Neural cell (in vitro differentiated cells): ENCODE results near the gene AFF3. TPM values are rescaled to one million over a fixed set of nuclear protein-coding genes. Genes with fewer than 3 reads are reported as not detected.

ENCODE experiments used
- H2AFZ ChIP-seq: fragments of 200-600, 300-800 bp; sonication (generic), shearing (Covaris generic); 2 replicates; pipeline ENCODE4 v1.6.0; 2014; ENCODE audit warnings: low read depth, mild to moderate bottlenecking, antibody characterized with exemption, low read length, moderate library complexity
- H3F3A ChIP-seq: fragments of 200-600 bp; shearing (Covaris generic); 2 replicates; pipeline ENCODE4 v1.6.1; 2016; ENCODE audit warnings: mild to moderate bottlenecking, moderate library complexity, mixed read lengths, antibody characterized with exemption, low read length; ENCODE audit not compliant: insufficient read depth, poor library complexity, severe bottlenecking
- H3K27ac ChIP-seq: fragments of 200-600, 300-800 bp; sonication (generic), shearing (Covaris generic); 2 replicates; pipeline ENCODE4 v1.5.1; 2014; ENCODE audit warnings: mild to moderate bottlenecking, low read length, moderate library complexity
- H3K27me3 ChIP-seq: fragments of 300-800, 200-600 bp; sonication (generic), shearing (Covaris generic); 2 replicates; pipeline ENCODE4 v1.6.0; 2014; ENCODE audit warnings: mild to moderate bottlenecking, low read depth, low read length, moderate library complexity; ENCODE audit not compliant: insufficient read depth
- H3K36me3 ChIP-seq: fragments of 300-800, 200-600 bp; sonication (generic), shearing (Covaris generic); 2 replicates; pipeline ENCODE4 v1.5.1; 2014; ENCODE audit warnings: mild to moderate bottlenecking, antibody characterized with exemption, low read length, moderate library complexity; ENCODE audit not compliant: insufficient read depth
- H3K4me2 ChIP-seq: fragments of 300-800, 200-600 bp; sonication (generic), shearing (Covaris generic); 2 replicates; pipeline ENCODE4 v1.6.0; 2014; ENCODE audit warnings: mild to moderate bottlenecking, low read length
- H3K4me3 ChIP-seq: fragments of 300-800, 200-600 bp; sonication (generic), shearing (Covaris generic); 2 replicates; pipeline ENCODE4 v1.5.1; 2014; ENCODE audit warnings: mild to moderate bottlenecking, low read length, moderate library complexity
- H3K79me2 ChIP-seq: fragments of 200-600 bp; shearing (Covaris generic); replicated peaks from 2 replicates; pipeline ENCODE4 v1.6.0; 2014; ENCODE audit warnings: mild to moderate bottlenecking, low read length, moderate library complexity; ENCODE audit not compliant: insufficient read depth
- H3K9ac ChIP-seq: fragments of 300-800, 200-600 bp; sonication (generic), shearing (Covaris generic); 2 replicates; pipeline ENCODE4 v1.6.1; 2016; ENCODE audit warnings: mild to moderate bottlenecking, low read length, mixed read lengths
- H3K9me2 ChIP-seq: fragments of 200-600 bp; shearing (Covaris generic); 2 replicates; pipeline ENCODE4 v1.6.1; 2016; ENCODE audit warnings: mild to moderate bottlenecking, low read length, mixed read lengths; ENCODE audit not compliant: insufficient read depth
- H3K9me3 ChIP-seq: fragments of 200-600, 300-800 bp; sonication (generic), shearing (Covaris generic); 2 replicates; pipeline ENCODE4 v1.6.1; 2016; ENCODE audit warnings: mild to moderate bottlenecking, mixed run types, low read length, moderate library complexity, mixed read lengths
- H4K20me1 ChIP-seq: fragments of 200-600 bp; shearing (Covaris generic); 2 replicates; pipeline ENCODE4 v1.6.1; 2016; ENCODE audit warnings: mild to moderate bottlenecking, mixed run types; ENCODE audit not compliant: insufficient read depth
- EP300 ChIP-seq: fragments of 450-650 bp; conservative IDR thresholded peaks from 2 replicates; pipeline ENCODE4 v1.6.1; 2014; ENCODE audit warnings: antibody characterized with exemption, mild to moderate bottlenecking, moderate library complexity; ENCODE audit not compliant: poor library complexity, severe bottlenecking
- EZH2 ChIP-seq: fragments of 200-600, 300-800 bp; shearing (Covaris generic), sonication (generic); IDR thresholded peaks from 2 replicates; pipeline ENCODE4 v1.6.1; 2014; ENCODE audit warnings: antibody characterized with exemption, low read length, borderline replicate concordance, mild to moderate bottlenecking; ENCODE audit not compliant: insufficient read depth, poor library complexity, severe bottlenecking
- MXI1 ChIP-seq: fragments of 450-650 bp; conservative IDR thresholded peaks from 2 replicates; pipeline ENCODE4 v1.6.1; 2014; ENCODE audit warnings: antibody characterized with exemption, mild to moderate bottlenecking; ENCODE audit not compliant: poor library complexity, severe bottlenecking
- POLR2AphosphoS5 ChIP-seq: IDR thresholded peaks from 2 replicates; pipeline ENCODE4 v1.6.1; 2012
- RAD21 ChIP-seq: fragments of 450-650 bp; conservative IDR thresholded peaks from 2 replicates; pipeline ENCODE4 v1.6.1; 2014; ENCODE audit warnings: antibody characterized with exemption, mild to moderate bottlenecking, moderate library complexity
- SMC3 ChIP-seq: fragments of 450-650 bp; conservative IDR thresholded peaks from 2 replicates; pipeline ENCODE4 v1.6.1; 2014; ENCODE audit warnings: antibody characterized with exemption, mild to moderate bottlenecking, moderate library complexity; ENCODE audit not compliant: poor library complexity
- TAF1 ChIP-seq: IDR thresholded peaks from 2 replicates; pipeline ENCODE4 v1.6.1; 2012; ENCODE audit warnings: low read depth
- polyA plus RNA-seq: library from polyadenylated mRNA; depleted of rRNA; stranded (reverse); fragments of >200 nt; gene quantifications from 2 replicates; pipeline ENCODE4 v1.2.3, GENCODE V29; 2014
- TF ChIP-seq, protein P1 (sequence below): IDR thresholded peaks from 2 replicates; pipeline ENCODE4 v1.6.1; 2012; ENCODE audit warnings: borderline replicate concordance
- TF ChIP-seq, protein P2 (sequence below): fragments of 450-650 bp; IDR thresholded peaks from 2 replicates; pipeline ENCODE4 v1.5.1; 2014; ENCODE audit warnings: antibody characterized with exemption, mild to moderate bottlenecking, moderate library complexity; ENCODE audit not compliant: poor library complexity, severe bottlenecking

The AFF3 gene
- polyA plus RNA-seq, 1 donor from 2014 or later, result 5.1 TPM

DNA sequence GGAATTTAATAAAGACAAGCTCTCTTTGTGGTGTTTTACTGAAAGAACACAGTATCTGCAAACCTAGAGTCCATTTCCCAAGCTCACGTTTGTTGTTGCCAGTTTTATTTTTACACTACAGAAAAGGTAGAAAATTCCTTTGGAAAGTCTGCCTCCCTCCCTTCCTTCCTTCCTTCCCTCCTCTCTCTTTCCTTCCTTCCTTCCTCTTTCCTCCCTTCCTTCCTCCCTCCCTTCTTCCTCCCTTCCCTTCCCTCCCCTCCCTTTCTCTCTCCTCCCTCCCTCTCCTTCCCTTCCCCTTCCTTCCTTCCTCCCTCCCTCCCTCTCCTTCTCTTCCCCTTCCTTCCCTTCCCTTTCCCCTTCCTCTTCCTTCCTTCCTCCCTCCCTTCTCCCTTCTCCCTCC lies 516.2 kb downstream of the AFF3 start:
- no peak overlapping the region for H2AFZ ChIP-seq
- H3K9ac ChIP-seq, result no peak overlapping the region
- no peaks in the 10 kb centered on the region for H3F3A ChIP-seq
- no peaks in the 10 kb centered on the region for H3K79me2 ChIP-seq
- no peaks in the 10 kb centered on the region for H4K20me1 ChIP-seq
- no peak overlapping the region for H3K27ac ChIP-seq
- H3K27me3 ChIP-seq, result no peaks in the 10 kb centered on the region
- no peaks in the 10 kb centered on the region for H3K9me2 ChIP-seq
- no peak overlapping the region for H3K4me2 ChIP-seq
- no peak overlapping the region for H3K4me3 ChIP-seq
- no peaks in the 10 kb centered on the region for H3K36me3 ChIP-seq
- TF ChIP-seq RAD21, result no peak
- no peak for TF ChIP-seq SMC3
- TF ChIP-seq, protein P1, sequence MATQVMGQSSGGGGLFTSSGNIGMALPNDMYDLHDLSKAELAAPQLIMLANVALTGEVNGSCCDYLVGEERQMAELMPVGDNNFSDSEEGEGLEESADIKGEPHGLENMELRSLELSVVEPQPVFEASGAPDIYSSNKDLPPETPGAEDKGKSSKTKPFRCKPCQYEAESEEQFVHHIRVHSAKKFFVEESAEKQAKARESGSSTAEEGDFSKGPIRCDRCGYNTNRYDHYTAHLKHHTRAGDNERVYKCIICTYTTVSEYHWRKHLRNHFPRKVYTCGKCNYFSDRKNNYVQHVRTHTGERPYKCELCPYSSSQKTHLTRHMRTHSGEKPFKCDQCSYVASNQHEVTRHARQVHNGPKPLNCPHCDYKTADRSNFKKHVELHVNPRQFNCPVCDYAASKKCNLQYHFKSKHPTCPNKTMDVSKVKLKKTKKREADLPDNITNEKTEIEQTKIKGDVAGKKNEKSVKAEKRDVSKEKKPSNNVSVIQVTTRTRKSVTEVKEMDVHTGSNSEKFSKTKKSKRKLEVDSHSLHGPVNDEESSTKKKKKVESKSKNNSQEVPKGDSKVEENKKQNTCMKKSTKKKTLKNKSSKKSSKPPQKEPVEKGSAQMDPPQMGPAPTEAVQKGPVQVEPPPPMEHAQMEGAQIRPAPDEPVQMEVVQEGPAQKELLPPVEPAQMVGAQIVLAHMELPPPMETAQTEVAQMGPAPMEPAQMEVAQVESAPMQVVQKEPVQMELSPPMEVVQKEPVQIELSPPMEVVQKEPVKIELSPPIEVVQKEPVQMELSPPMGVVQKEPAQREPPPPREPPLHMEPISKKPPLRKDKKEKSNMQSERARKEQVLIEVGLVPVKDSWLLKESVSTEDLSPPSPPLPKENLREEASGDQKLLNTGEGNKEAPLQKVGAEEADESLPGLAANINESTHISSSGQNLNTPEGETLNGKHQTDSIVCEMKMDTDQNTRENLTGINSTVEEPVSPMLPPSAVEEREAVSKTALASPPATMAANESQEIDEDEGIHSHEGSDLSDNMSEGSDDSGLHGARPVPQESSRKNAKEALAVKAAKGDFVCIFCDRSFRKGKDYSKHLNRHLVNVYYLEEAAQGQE, result no peak
- no peak for TF ChIP-seq MXI1
- no peak for TF ChIP-seq TAF1
- TF ChIP-seq EP300, result no peak
- TF ChIP-seq EZH2, result no peak
- TF ChIP-seq, protein P2, sequence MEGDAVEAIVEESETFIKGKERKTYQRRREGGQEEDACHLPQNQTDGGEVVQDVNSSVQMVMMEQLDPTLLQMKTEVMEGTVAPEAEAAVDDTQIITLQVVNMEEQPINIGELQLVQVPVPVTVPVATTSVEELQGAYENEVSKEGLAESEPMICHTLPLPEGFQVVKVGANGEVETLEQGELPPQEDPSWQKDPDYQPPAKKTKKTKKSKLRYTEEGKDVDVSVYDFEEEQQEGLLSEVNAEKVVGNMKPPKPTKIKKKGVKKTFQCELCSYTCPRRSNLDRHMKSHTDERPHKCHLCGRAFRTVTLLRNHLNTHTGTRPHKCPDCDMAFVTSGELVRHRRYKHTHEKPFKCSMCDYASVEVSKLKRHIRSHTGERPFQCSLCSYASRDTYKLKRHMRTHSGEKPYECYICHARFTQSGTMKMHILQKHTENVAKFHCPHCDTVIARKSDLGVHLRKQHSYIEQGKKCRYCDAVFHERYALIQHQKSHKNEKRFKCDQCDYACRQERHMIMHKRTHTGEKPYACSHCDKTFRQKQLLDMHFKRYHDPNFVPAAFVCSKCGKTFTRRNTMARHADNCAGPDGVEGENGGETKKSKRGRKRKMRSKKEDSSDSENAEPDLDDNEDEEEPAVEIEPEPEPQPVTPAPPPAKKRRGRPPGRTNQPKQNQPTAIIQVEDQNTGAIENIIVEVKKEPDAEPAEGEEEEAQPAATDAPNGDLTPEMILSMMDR, result no peak
- no peak for TF ChIP-seq POLR2AphosphoS5
- H3K9me3 ChIP-seq, result no peaks in the 10 kb centered on the region

DNA sequence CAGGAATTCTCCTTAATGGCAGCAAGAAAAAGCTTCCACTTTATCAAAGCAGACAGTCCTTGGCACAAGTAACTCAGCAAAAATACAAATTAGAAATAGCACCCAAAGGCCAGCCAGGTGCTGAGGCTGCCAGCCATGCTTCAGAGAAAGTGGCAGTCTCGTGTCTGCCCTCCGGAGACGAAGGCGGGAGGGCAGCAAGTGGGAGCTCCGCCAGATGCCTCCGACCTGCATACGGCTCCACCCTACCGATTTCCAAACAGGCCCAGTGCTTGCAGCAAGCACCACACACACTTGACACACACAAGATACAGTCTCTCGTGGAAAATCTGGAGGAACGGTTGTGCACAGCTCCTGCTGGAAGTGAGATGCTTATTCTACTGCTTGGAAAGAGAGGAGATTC lies 517.7 kb downstream of the AFF3 start:
- Histone ChIP-seq H3K9ac (no peak overlapping the region), H3K36me3 (no peaks in the 10 kb centered on the region), H3K9me3 (no peaks in the 10 kb centered on the region), H3K4me3 (no peak overlapping the region), H3K9me2 (no peaks in the 10 kb centered on the region), H3F3A (no peaks in the 10 kb centered on the region), H2AFZ (no peak overlapping the region), H3K79me2 (no peaks in the 10 kb centered on the region), H4K20me1 (no peaks in the 10 kb centered on the region), H3K27me3 (no peaks in the 10 kb centered on the region), H3K27ac (no peak overlapping the region), H3K4me2 (no peak overlapping the region)
- TF ChIP-seq RAD21 (no peak), MXI1 (no peak), EZH2 (no peak), TAF1 (no peak), SMC3 (no peak), POLR2AphosphoS5 (no peak), EP300 (no peak)
- TF ChIP-seq, protein P1, result no peak
- TF ChIP-seq, protein P2, result no peak
